Endothelial cell of umbilical vein (primary cell): ENCODE data around the gene RPS27. TPM values are rescaled to one million over a fixed set of nuclear protein-coding genes. Genes with fewer than 3 reads are reported as not detected.
A peak's percentile ranks its signal among the peaks of the same experiment; 100 is the strongest.

Experiments
- BruUV-seq: library from RNA; stranded (reverse); fragments of 400-500 nt; replicated peaks from 2 replicates; lab custom pipeline; 2021; lab: Mats Ljungman, UMichigan
- CTCF ChIA-PET: fragments of 300-600, 350-600 bp; sonication (Branson Sonifier 250); formaldehyde crosslinking; loops from one replicate; lab custom pipeline; 2021; ENCODE audit warnings: antibody characterized with exemption, inconsistent platforms; lab: Charles Lee
- POLR2A ChIA-PET: fragments of 300-600, 350-600 bp; sonication (Branson Sonifier 250); formaldehyde crosslinking; loops from one replicate; lab custom pipeline; 2021; ENCODE audit warnings: antibody characterized with exemption, inconsistent platforms; lab: Charles Lee
- DNase-seq: peaks from one replicate; pipeline ENCODE4 v3.0.0-alpha.2; 2011; ENCODE audit warnings: low read depth, low spot score
- FAIRE-seq: peaks from 2 replicates; lab custom pipeline; 2011; peaks lifted over from hg19 to GRCh38; lab: Jason Lieb, UNC
- H2AFZ ChIP-seq: 2 replicates; pipeline ENCODE4 v1.6.0; 2012; ENCODE audit warnings: low read depth, low read length, control low read depth, inconsistent platforms
- H3K27ac ChIP-seq: 2 replicates; pipeline ENCODE4 v1.5.1; 2011; ENCODE audit warnings: low read depth, mild to moderate bottlenecking, control low read depth, low read length, moderate library complexity; ENCODE audit not compliant: insufficient read depth
- H3K27me3 ChIP-seq, 2 experiments: 2 replicates each; pipeline versions ENCODE4 v1.6.0 to v1.6.1; 2011; ENCODE audit warnings: low read length in 2 of 2, mixed read lengths in 1 of 2; ENCODE audit not compliant: control insufficient read depth in 2 of 2, insufficient read depth in 2 of 2
- H3K36me3 ChIP-seq, 2 experiments: 2 replicates in 1 of 2; 3 replicates in 1 of 2; pipeline ENCODE4 v1.5.1; 2011; ENCODE audit warnings: low read length in 2 of 2, mild to moderate bottlenecking in 1 of 2, moderate library complexity in 1 of 2; ENCODE audit not compliant: control insufficient read depth in 2 of 2, insufficient read depth in 2 of 2; ENCODE audit errors: extremely low read depth in 1 of 2
- H3K4me1 ChIP-seq: 3 replicates; pipeline ENCODE4 v1.5.1; 2011; ENCODE audit warnings: mild to moderate bottlenecking, low read length; ENCODE audit not compliant: control insufficient read depth, insufficient read depth; ENCODE audit errors: extremely low read depth
- H3K4me2 ChIP-seq: 2 replicates; pipeline ENCODE4 v1.6.1; 2011; ENCODE audit warnings: low read length, control low read depth, mixed read lengths; ENCODE audit not compliant: insufficient read depth
- H3K4me3 ChIP-seq, 3 experiments: fragments of 200-600 bp in 1 of 3; sonication (generic), shearing (Covaris generic) in 1 of 3; replicated peaks in 1 of 3; 2 replicates each; pipeline ENCODE4 v1.5.1; 2011 to 2016; ENCODE audit warnings: control low read depth in 3 of 3, low read length in 3 of 3, mild to moderate bottlenecking in 2 of 3, inconsistent platforms in 1 of 3, low read depth in 1 of 3, moderate library complexity in 1 of 3; ENCODE audit not compliant: insufficient read depth in 1 of 3
- H3K79me2 ChIP-seq: 2 replicates; pipeline ENCODE4 v1.6.0; 2012; ENCODE audit warnings: low read length, inconsistent platforms; ENCODE audit not compliant: control insufficient read depth, insufficient read depth
- H3K9ac ChIP-seq: replicated peaks from 2 replicates; pipeline ENCODE3; 2011; ENCODE audit warnings: low read length, control low read depth; ENCODE audit not compliant: insufficient read depth; ENCODE audit errors: extremely low read depth
- H3K9me1 ChIP-seq: replicated peaks from 3 replicates; pipeline ENCODE4 v1.6.0; 2011; ENCODE audit warnings: mild to moderate bottlenecking, low read length; ENCODE audit not compliant: control insufficient read depth, insufficient read depth; ENCODE audit errors: extremely low read depth
- H3K9me3 ChIP-seq: replicated peaks from 2 replicates; pipeline ENCODE4 v1.5.1; 2012; ENCODE audit warnings: low read length, inconsistent platforms; ENCODE audit not compliant: control insufficient read depth, insufficient read depth
- H4K20me1 ChIP-seq: replicated peaks from 2 replicates; pipeline ENCODE3; 2011; ENCODE audit warnings: mild to moderate bottlenecking, low read length; ENCODE audit not compliant: control insufficient read depth, insufficient read depth; ENCODE audit errors: extremely low read depth
- CTCF ChIP-seq, 2 donors: IDR thresholded peaks; 1 replicate in 1 of 2; 2 replicates in 1 of 2; pipeline ENCODE4 v1.5.1; 2011; ENCODE audit warnings: low read length in 2 of 2, mild to moderate bottlenecking in 2 of 2, moderate library complexity in 2 of 2, control low read depth in 1 of 2, inconsistent platforms in 1 of 2, low read depth in 1 of 2; ENCODE audit not compliant: insufficient read depth in 1 of 2; ENCODE audit errors: extremely low read depth in 1 of 2
- EZH2 ChIP-seq: IDR thresholded peaks from 2 replicates; pipeline ENCODE4 v1.6.1; 2012; ENCODE audit warnings: borderline replicate concordance, low read depth, mild to moderate bottlenecking, moderate library complexity, low read length, inconsistent platforms; ENCODE audit not compliant: severe bottlenecking
- FOS ChIP-seq: IDR thresholded peaks from 2 replicates; pipeline ENCODE4 v1.6.1; 2011; ENCODE audit warnings: mild to moderate bottlenecking, low read length, moderate library complexity, borderline replicate concordance; ENCODE audit not compliant: insufficient read depth
- GATA2 ChIP-seq: IDR thresholded peaks from 2 replicates; pipeline ENCODE4 v1.7.0; 2011; ENCODE audit warnings: low read depth, mild to moderate bottlenecking, moderate library complexity, mixed read lengths, low read length; ENCODE audit not compliant: insufficient read length, insufficient read depth
- JUN ChIP-seq: IDR thresholded peaks from 2 replicates; pipeline ENCODE4 v1.6.1; 2011; ENCODE audit warnings: borderline replicate concordance, low read depth; ENCODE audit not compliant: insufficient read length, insufficient read depth
- MAX ChIP-seq: IDR thresholded peaks from 2 replicates; pipeline ENCODE4 v1.6.1; 2011; ENCODE audit not compliant: insufficient read depth, insufficient read length
- MYC ChIP-seq: IDR thresholded peaks from one replicate; pipeline ENCODE4 v1.6.1; 2011; ENCODE audit warnings: mild to moderate bottlenecking, low read depth, low read length
- POLR2A ChIP-seq: IDR thresholded peaks from 2 replicates; pipeline ENCODE4 v1.6.1; 2012; ENCODE audit warnings: low read depth, mild to moderate bottlenecking, control low read depth, low read length
- POLR2AphosphoS5 ChIP-seq: IDR thresholded peaks from 2 replicates; pipeline ENCODE4 v1.6.1; 2012; ENCODE audit warnings: low read depth, mild to moderate bottlenecking, control low read depth, low read length, moderate library complexity; ENCODE audit not compliant: insufficient read depth
- dilution Hi-C: fragments of 300-500 bp; cut with MboI; formaldehyde crosslinking; loops from one replicate; pipeline ENCODE4 v1.15.0; 2019; ENCODE audit warnings: low sequenced_read_pairs; ENCODE audit not compliant: extremely low pct_ligation_motif_present
- intact Hi-C: fragments of 100-400 bp; cut with micrococcal nuclease; formaldehyde crosslinking; loops from one replicate; pipeline ENCODE4 v1.10.0; 2022
- polyA plus RNA-seq, 4 experiments: library from polyadenylated mRNA; depleted of rRNA in 3 of 4; stranded (reverse) in 3 of 4; unstranded in 1 of 4; fragments of >200 nt; gene quantifications; 2 replicates each; pipeline versions ENCODE4 v1.2.1 to v1.2.3, GENCODE V29; 2011 to 2012; ENCODE audit warnings: missing spikeins in 1 of 4
- total RNA-seq: library from RNA; stranded (reverse); gene quantifications from 2 replicates; pipeline ENCODE4 v1.2.3, GENCODE V29; 2021

RPS27 gene
- total and polyA plus RNA-seq, 2 donors (not counting 3 experiments of a cell fraction or from before 2014, with no cell fraction given): 1,120 to 1,521 TPM

GRCh38 chr1:153945131-153945794, 45.3 kb upstream of the RPS27 start:
- CTCF ChIA-PET: interaction anchor here (1.0 to 5.3 kb wide), 12 partner anchors 13 to 162 kb away, joined by 3 to 65 read pairs (median 18); partner anchors contain the start of genes CREB3L4, CRTC2, JTB and SLC39A1
- dilution Hi-C loops (no loop called here), intact Hi-C loops (no loop called here)
- no peak for TF ChIP-seq MYC
- no peak for TF ChIP-seq POLR2AphosphoS5
- no peak for TF ChIP-seq GATA2
- no peak for TF ChIP-seq CTCF (IDR thresholded peaks at IDR 0.05; ENCODE audit: extremely low read depth in 1 of 2, insufficient read depth in 1 of 2, low read depth in 1 of 2, low read length in 2 of 2)
- no peak for TF ChIP-seq FOS
- no peak for TF ChIP-seq JUN
- TF ChIP-seq EZH2: no peak
- TF ChIP-seq POLR2A: no peak
- no peak for TF ChIP-seq MAX
- peaks cover 16% of the 10 kb centered on the region for H3K79me2 ChIP-seq
- TSS peak; percentile 25 for BruUV-seq
- no peaks in the 10 kb centered on the region for H3K9me1 ChIP-seq
- POLR2A ChIA-PET: interaction anchor here (1.0 to 1.3 kb wide), 2 partner anchors 18 to 22 kb away, joined by 3 to 4 read pairs; partner anchors contain the start of gene SLC39A1
- no peaks in the 10 kb centered on the region for H3K27me3 ChIP-seq
- peak overlapping the region; percentile 63 for H3K27ac ChIP-seq
- H3K9me3 ChIP-seq: no peaks in the 10 kb centered on the region
- H2AFZ ChIP-seq: peak overlapping the region; percentile 8
- H3K4me2 ChIP-seq: peak overlapping the region; percentile 73
- H4K20me1 ChIP-seq: no peaks in the 10 kb centered on the region
- H3K9ac ChIP-seq: peak overlapping the region; percentile 84
- peaks cover 2 to 37% of the 10 kb centered on the region in 2 experiments for H3K36me3 ChIP-seq
- peaks cover 9% of the 10 kb centered on the region for H3K4me1 ChIP-seq
- peak; percentile 35 for DNase-seq
- no peak for FAIRE-seq
- peak overlapping the region; percentile 42 to 88 (median 73) for H3K4me3 ChIP-seq
